IPS-NIHi7 (cell line): Measurements from ENCODE around the gene GRIA1.
A peak's percentile ranks its signal among the peaks of the same experiment; 100 is the strongest.

Source experiments
- DNase-seq: peaks from one replicate; pipeline ENCODE4 v3.0.0; 2012; ENCODE audit warnings: mixed read lengths; ENCODE audit errors: extremely low spot score

The GRIA1 gene

GRCh38 chr5:153659039-153659736 is 168.7 kb downstream of the GRIA1 start:
- DNase-seq, result no peak

- peak; percentile 43 for DNase-seq
Measured at GRCh38 chr5:153660919-153661318, 170.4 kb downstream of the GRIA1 start.

- no peak for DNase-seq
Measured at GRCh38 chr5:153661897-153662296, 171.4 kb downstream of the GRIA1 start.

DNA sequence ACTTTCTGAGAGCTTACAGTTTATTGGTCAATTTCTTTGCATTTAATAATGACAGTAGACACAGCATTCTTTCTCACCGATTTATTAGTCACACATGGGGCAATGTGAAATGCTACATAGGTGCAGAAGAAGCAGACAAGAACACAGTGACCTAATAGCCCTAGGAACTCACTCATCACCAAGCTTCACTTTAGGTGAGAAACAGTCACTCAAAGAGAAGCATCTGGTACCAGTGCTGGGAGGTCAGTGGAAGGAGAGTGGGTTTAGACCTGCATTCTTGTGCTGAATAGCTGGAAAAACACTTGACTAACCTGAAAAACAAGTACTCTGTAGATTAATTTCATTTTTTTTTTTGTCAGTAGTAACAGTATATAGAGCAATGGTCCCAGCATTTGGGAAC is 179.6 kb downstream of the GRIA1 start:
- DNase-seq, result no peak

DNA sequence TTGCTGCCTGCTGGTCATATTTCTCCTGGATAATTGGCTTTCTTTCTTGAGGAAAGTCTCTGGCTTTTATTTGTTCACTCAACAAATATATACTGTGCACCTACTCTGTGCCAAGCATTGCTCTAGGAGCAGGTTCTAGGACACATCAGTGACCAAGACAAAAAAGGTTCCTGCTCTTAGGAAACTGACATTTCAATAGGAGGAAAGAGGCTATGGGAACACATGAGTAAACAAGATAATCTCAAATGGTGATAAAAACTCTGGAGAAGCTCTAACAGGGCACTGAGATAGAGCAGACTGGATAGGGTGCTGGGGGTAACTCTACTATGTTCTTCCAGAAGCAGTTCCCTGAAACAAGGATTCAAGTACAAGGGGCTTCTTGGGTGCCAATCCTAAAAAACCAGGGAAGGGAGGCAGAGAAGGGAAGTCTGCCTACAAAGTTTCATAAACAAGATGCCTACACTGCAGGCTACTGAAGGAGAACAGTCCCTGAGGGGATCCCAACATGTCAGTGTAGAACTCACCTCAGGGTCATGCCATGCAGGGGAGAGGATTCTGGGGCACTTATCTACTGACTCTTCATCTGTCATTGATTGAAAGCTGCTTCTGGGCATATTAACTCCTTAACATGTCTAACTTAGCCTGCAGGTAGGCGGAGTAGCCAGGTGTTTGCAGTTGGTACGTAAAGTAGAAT is 181.3 kb downstream of the GRIA1 start:
- no peak for DNase-seq

DNA sequence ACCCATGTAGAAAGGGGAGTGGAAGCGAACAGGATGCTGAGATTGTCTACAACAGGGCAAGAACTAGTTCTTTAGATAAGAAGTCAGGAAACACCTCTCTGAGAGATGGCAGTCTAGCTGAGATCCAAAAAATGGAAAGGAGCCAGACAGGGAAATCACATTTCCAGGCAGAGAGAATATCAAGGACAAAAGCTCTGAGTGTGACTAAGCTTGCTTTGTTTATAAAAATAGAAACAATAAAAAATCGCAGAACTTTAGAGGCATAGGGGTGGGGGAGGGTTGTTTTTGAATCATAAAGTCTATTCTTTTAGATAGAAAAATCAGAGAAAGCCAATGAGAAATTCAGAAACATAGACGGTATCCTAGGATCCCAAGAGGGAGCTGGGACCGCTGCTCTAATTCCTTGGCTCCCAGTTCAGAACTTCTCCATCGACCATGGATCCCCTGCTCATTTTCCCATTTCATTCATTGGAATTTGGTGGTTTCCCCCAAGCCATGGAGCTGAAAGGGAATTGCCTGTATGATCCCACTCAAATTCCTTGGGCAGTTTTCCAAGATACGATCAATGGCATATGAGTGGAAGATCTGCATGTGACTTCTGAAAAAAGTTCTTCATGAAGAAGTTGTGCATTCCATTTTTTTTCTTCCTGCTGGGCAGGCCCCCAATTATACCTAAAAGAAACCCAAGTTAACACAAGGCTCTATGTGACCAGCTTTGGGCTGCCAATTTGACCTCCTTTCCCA is 182.0 kb downstream of the GRIA1 start:
- DNase-seq, result no peak

- DNase-seq, result no peak
Measured at GRCh38 chr5:153674356-153674755, 183.9 kb downstream of the GRIA1 start.

GRCh38 chr5:153676406-153676805 is 185.9 kb downstream of the GRIA1 start:
- no peak for DNase-seq

DNA sequence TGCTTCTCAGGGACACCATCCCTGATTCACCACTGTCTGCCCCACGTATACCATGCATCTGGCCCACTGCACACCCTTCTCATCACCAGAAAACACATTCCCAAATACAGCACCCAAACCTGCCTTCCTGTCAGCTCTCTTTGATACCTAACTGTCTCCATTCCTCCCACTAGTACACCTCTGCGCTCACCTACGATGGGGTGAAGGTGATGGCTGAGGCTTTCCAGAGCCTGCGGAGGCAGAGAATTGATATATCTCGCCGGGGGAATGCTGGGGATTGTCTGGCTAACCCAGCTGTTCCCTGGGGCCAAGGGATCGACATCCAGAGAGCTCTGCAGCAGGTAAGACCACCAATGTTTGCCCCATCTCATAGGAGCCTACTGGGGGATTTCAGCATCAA is 186.4 kb downstream of the GRIA1 start:
- DNase-seq, result no peak

GRCh38 chr5:153678617-153679329 is 188.3 kb downstream of the GRIA1 start:
- no peak for DNase-seq

DNA sequence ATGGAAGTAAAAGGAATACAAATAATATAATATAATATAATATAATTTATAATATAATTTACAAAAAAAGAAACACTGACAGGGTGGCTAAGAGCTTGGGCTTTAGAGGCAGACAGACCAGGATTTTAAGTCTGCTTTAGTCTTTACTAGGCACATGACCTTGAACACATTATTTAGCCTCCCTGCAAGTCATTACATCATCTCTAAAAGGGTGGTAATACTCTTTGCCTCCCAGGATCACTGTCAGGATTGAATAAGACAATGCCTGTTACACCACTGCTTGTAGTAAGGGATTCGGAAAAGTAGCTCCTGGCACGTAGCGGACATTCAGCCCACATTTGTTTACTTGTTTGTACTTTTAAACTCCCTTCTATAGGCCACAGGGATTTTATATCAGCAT is 199.8 kb downstream of the GRIA1 start:
- no peak for DNase-seq

DNA sequence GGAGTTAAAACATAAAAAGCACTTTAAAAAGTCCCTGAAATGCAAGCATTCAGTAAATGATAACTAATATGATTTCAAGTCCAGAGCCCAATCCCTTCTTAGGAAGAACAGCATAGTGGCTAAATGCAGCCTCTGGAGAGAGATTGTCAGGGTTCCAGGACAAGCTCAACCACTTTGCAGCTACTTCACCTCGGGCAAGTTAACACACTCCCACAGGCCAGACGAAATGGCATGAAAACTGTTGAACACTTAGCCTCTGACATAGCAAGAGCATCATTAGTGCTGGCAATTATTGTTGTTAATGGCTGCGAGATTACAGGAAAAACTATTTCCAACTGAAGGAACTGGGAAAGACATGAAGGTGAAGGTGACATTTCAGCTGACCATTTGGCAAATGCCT is 205.8 kb downstream of the GRIA1 start:
- no peak for DNase-seq

- DNase-seq, result no peak
Measured at GRCh38 chr5:153699035-153699434, 208.6 kb downstream of the GRIA1 start.

DNA sequence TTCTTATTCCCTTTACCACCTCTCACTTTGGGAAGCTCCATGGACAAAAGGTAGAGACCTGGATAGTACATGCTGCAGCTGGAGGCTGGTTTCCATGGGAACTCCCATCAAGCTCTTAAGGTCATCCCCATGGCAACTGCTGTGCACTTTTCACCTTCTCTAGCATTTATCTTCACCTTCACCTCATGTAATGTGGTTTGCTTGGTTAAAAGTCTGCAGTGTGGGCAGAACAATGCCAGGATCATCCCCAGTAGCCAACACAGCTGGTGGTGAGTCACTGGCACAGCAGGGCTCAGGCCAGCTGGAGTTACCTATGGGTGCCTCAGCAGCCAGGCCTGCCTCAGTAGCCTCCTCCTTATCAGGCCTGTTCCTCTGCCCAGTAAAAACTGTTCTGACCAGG is 210.5 kb downstream of the GRIA1 start:
- DNase-seq, result no peak

GRCh38 chr5:153702265-153702664 is 211.8 kb downstream of the GRIA1 start:
- DNase-seq, result no peak

GRCh38 chr5:153704110-153704509 is 213.6 kb downstream of the GRIA1 start:
- DNase-seq, result no peak

GRCh38 chr5:153707626-153708025 is 217.2 kb downstream of the GRIA1 start:
- no peak for DNase-seq

GRCh38 chr5:153711755-153712154 is 221.3 kb downstream of the GRIA1 start:
- no peak for DNase-seq

- DNase-seq, result no peak
Measured at GRCh38 chr5:153712946-153713345, 222.5 kb downstream of the GRIA1 start.

DNA sequence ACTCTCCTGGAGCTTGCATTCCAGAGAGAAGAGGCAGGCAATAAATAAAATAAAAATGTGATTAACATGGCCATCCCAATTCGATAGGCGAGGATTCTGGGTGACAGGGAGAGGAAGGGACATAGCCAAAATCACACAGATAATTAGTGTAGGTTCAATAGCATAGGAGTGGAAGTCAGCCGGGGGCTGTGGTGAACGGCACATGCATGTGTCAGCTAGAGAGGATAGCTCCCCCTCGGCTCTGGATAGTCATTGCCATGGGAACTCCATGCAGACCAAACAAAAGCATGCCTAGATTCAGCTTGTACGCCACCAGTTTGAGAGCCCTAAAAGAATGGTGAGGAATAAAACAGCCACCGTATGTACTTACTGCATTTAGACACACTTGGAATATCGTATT is 223.5 kb downstream of the GRIA1 start:
- DNase-seq, result peak; percentile 25

DNA sequence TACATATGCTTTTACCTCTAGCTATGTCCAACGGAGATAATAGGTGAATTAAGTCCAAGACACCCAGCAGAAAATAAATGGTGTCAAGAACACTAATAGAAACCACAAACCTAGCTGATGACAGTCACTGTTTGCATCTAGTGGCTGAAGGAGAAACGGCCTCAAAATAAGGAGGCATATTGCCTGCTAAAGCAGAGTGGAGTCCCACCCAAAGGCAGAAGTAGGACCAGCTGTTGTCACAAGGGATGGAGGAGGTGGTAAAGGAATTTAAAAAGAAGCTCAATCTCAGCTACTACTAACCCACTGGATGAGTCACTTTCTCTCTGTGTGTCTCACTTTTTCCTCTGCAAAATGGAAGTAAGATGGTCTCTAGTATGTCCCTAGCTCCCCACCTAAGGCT is 224.3 kb downstream of the GRIA1 start:
- no peak for DNase-seq

DNA sequence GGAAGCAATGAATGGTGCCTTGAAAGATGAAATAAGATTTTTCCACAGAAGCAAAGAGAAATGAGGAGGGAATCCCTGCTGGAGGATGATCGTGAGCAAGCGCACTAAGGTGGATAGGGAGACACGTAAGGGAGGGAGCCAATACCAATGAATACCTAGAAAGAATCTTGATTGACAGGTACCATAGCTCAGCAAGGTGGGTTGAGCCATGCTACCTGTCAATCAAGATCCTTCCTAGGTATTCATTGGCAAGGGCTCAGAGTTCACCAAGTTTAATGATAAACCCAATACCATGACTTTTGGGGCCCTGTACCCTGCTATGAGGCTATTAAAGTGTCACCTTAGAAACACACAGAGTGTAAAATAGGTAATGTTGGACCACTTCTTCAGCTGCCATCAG is 226.8 kb downstream of the GRIA1 start:
- DNase-seq, result no peak
